HCEC 1CT (cell line): Measurements from ENCODE around the gene SACS.
"Not testable (repeated sequence)": the region's sequence is repeated elsewhere in the genome, so short reads cannot be mapped to it uniquely, and the experiment has no call there.

Experiments
- DNase-seq: peaks from one replicate; pipeline ENCODE4 v3.0.0-alpha.2; 2017

Gene SACS

GRCh38 chr13:23453132-23453531 lies 19.6 kb upstream of the SACS start:
- DNase-seq: no peak

- no peak for DNase-seq
Measured at GRCh38 chr13:23450340-23451046, 17.0 kb upstream of the SACS start.

- no peak for DNase-seq
Measured at GRCh38 chr13:23449398-23450162, 16.1 kb upstream of the SACS start.

- DNase-seq: peak; percentile 95
Measured at GRCh38 chr13:23447927-23448326, 14.4 kb upstream of the SACS start.

GRCh38 chr13:23445794-23446193 lies 12.3 kb upstream of the SACS start:
- no peak for DNase-seq

GRCh38 chr13:23443878-23444277 lies 10.4 kb upstream of the SACS start:
- no peak for DNase-seq

- DNase-seq: no peak
Measured at GRCh38 chr13:23443110-23443509, 9.6 kb upstream of the SACS start.

GRCh38 chr13:23440821-23441618 lies 7.5 kb upstream of the SACS start:
- no peak for DNase-seq

- not testable (repeated sequence) for DNase-seq
Measured at GRCh38 chr13:23440324-23440723, 6.8 kb upstream of the SACS start.

- no peak for DNase-seq
Measured at GRCh38 chr13:23437916-23438315, 4.4 kb upstream of the SACS start.

- DNase-seq: no peak
Measured at GRCh38 chr13:23436680-23437079, 3.2 kb upstream of the SACS start.

GRCh38 chr13:23434491-23434890 lies 989 bp upstream of the SACS start:
- DNase-seq: no peak

- no peak for DNase-seq
Measured at GRCh38 chr13:23432626-23433025, 876 bp downstream of the SACS start.

GRCh38 chr13:23430664-23431063 lies 2.8 kb downstream of the SACS start:
- no peak for DNase-seq

- peak; percentile 45 for DNase-seq
Measured at GRCh38 chr13:23427881-23428528, 5.5 kb downstream of the SACS start.

GRCh38 chr13:23427342-23427843 lies 6.1 kb downstream of the SACS start:
- DNase-seq: peak; percentile 97

GRCh38 chr13:23421596-23421995 lies 11.9 kb downstream of the SACS start:
- no peak for DNase-seq

- no peak for DNase-seq
Measured at GRCh38 chr13:23418776-23419683, 14.5 kb downstream of the SACS start.

GRCh38 chr13:23414682-23415081 lies 18.8 kb downstream of the SACS start:
- DNase-seq: no peak

GRCh38 chr13:23411706-23412105 lies 21.8 kb downstream of the SACS start:
- DNase-seq: no peak

- DNase-seq: no peak
Measured at GRCh38 chr13:23411220-23411619, 22.3 kb downstream of the SACS start.

- DNase-seq: no peak
Measured at GRCh38 chr13:23408026-23408425, 25.5 kb downstream of the SACS start.
